ENCODE results near the gene GDPD4. TPM values are rescaled to one million over a fixed set of nuclear protein-coding genes. Genes with fewer than 3 reads are reported as not detected.

Gene GDPD4
- total and polyA plus RNA-seq, 2 of the 4 experiments (the other 2 are of a cell fraction) = not detected

DNA sequence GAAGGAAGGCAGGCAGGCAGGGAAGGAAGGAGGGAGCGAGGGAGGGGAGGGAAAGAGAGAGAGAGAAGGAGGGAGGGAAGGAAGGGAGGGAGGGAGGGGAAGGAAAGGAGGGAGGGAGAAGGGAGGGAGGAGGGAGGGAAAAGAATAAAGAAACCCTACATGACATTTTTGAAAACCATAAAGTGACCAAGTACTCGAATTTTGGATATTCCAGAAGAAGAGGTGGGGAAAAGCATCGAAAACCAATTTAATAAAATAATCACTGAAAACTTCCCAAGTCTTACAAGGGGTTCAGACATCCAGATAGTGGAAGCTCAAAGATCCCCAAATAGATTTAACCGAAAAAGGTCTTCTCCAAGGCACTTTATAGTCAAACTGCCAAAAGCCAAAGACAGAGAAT, 11.7 kb downstream of the GDPD4 start:
- H2AK5ac ChIP-seq (ENCODE audit: low read depth, low read length) = no peak overlapping the region
- CTCF ChIA-PET = no interaction called here
- DNase-seq = no peak
- H3K56ac ChIP-seq (ENCODE audit: extremely low read depth, insufficient read depth, low read length) = no peak overlapping the region
- H3K23ac ChIP-seq (ENCODE audit: low read depth, low read length) = no peak overlapping the region
- H2AK9ac ChIP-seq (replicated peaks; ENCODE audit: low read depth, low read length, poor library complexity) = no peak overlapping the region
- H3K36me3 ChIP-seq (ENCODE audit: control insufficient read depth, insufficient read depth, low read length) = no peaks in the 10 kb centered on the region
- ATAC-seq (ENCODE audit: low read depth) = no peak
- no peak overlapping the region for H2BK20ac ChIP-seq (ENCODE audit: low read depth, low read length)
- in situ Hi-C loops (cut with MboI; ENCODE audit: low sequenced_read_pairs) = no loop called here
- no peak overlapping the region for H4K5ac ChIP-seq (ENCODE audit: low read depth, low read length)
- H3K79me1 ChIP-seq (ENCODE audit: low read depth in 1 of 2, low read length in 2 of 2) = no peaks in the 10 kb centered on the region
- H4K91ac ChIP-seq (ENCODE audit: insufficient read depth, low read depth, low read length) = no peak overlapping the region
- no peak overlapping the region for H2BK120ac ChIP-seq (ENCODE audit: low read depth, low read length)
- no TSS peak for BruUV-seq (replicated peaks)
- H3K4me3 ChIP-seq (ENCODE audit: insufficient read depth, low read depth, low read length) = no peak overlapping the region
- intact Hi-C loops (cut with micrococcal nuclease) = loop anchor here (5.0 kb wide), 1 partner anchor 1028 kb away; no protein-coding TSS in a partner anchor
- no peak overlapping the region for H2BK15ac ChIP-seq (ENCODE audit: low read depth, low read length)
- H3K14ac ChIP-seq (replicated peaks; ENCODE audit: low read depth, low read length) = no peak overlapping the region
- no peak overlapping the region for H4K8ac ChIP-seq (ENCODE audit: low read depth in 2 of 2, low read length in 2 of 2)
- no peak overlapping the region for H2AFZ ChIP-seq (replicated peaks; ENCODE audit: low read length, poor library complexity)
- TF ChIP-seq, protein P1, sequence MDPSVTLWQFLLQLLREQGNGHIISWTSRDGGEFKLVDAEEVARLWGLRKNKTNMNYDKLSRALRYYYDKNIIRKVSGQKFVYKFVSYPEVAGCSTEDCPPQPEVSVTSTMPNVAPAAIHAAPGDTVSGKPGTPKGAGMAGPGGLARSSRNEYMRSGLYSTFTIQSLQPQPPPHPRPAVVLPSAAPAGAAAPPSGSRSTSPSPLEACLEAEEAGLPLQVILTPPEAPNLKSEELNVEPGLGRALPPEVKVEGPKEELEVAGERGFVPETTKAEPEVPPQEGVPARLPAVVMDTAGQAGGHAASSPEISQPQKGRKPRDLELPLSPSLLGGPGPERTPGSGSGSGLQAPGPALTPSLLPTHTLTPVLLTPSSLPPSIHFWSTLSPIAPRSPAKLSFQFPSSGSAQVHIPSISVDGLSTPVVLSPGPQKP (IDR thresholded peaks at IDR 0.05; ENCODE audit: borderline replicate concordance, low read depth, low read length) = no peak
- TF ChIP-seq FOS (IDR thresholded peaks at IDR 0.05; ENCODE audit: low read depth, low read length) = no peak
- no peak for TF ChIP-seq SMC3 (IDR thresholded peaks at IDR 0.05; ENCODE audit: low read depth, low read length)
- TF ChIP-seq, protein P2, sequence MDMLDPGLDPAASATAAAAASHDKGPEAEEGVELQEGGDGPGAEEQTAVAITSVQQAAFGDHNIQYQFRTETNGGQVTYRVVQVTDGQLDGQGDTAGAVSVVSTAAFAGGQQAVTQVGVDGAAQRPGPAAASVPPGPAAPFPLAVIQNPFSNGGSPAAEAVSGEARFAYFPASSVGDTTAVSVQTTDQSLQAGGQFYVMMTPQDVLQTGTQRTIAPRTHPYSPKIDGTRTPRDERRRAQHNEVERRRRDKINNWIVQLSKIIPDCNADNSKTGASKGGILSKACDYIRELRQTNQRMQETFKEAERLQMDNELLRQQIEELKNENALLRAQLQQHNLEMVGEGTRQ (IDR thresholded peaks at IDR 0.05; ENCODE audit: low read depth, low read length) = no peak
- no peak for TF ChIP-seq RCOR1 (IDR thresholded peaks at IDR 0.05; ENCODE audit: insufficient replicate concordance, low read length)
- no peak for TF ChIP-seq RFX5 (IDR thresholded peaks at IDR 0.05; ENCODE audit: low read depth, low read length)
- TF ChIP-seq CTCF (conservative IDR thresholded peaks at IDR 0.05; ENCODE audit: low read depth, low read length) = no peak
- no peak for TF ChIP-seq MXI1 (IDR thresholded peaks at IDR 0.05; ENCODE audit: borderline replicate concordance, low read depth, low read length)
- TF ChIP-seq RAD21 (IDR thresholded peaks at IDR 0.05; ENCODE audit: low read length) = no peak
- TF ChIP-seq CHD1 (IDR thresholded peaks at IDR 0.05; ENCODE audit: low read depth, low read length) = no peak
- TF ChIP-seq BHLHE40 (IDR thresholded peaks at IDR 0.05; ENCODE audit: low read depth, low read length) = no peak
- no CpG with 5 or more reads among the region's 4 CpGs for WGBS, 2 experiments (ENCODE audit: extremely low coverage in 2 of 2, insufficient read length in 1 of 2)
- dilution Hi-C loops (cut with HindIII; ENCODE audit: low sequenced_read_pairs, unreplicated experiment) = no loop called here
- H2BK5ac ChIP-seq (ENCODE audit: low read depth, low read length, poor library complexity, severe bottlenecking) = no peak overlapping the region
- peaks cover 6% of the 10 kb centered on the region for H3K9me1 ChIP-seq (ENCODE audit: insufficient read depth, low read length)
- POLR2A ChIA-PET (ENCODE audit: unreplicated experiment) = no interaction called here
- no peaks in the 10 kb centered on the region; the same call in 1 of the 2 replicates for H3K9me3 ChIP-seq (ENCODE audit: control insufficient read depth, insufficient read depth, low read length)
- H3K9ac ChIP-seq (ENCODE audit: low read depth, low read length) = no peak overlapping the region
- H3K27ac ChIP-seq (ENCODE audit: insufficient read depth, low read length) = no peak overlapping the region
- no peaks in the 10 kb centered on the region for H3K27me3 ChIP-seq (ENCODE audit: control insufficient read depth, insufficient read depth, low read length)
- H3K4me1 ChIP-seq (ENCODE audit: control insufficient read depth, insufficient read depth, low read length) = peaks cover 8% of the 10 kb centered on the region
- no peak overlapping the region for H3K18ac ChIP-seq (ENCODE audit: low read depth, low read length)
- no peak overlapping the region for H3K4ac ChIP-seq (ENCODE audit: low read depth, low read length)
- H4K20me1 ChIP-seq (ENCODE audit: insufficient read depth, low read length) = no peaks in the 10 kb centered on the region
- no peak overlapping the region for H3K4me2 ChIP-seq (ENCODE audit: low read depth, low read length)
